Keratinocyte (primary cell): ENCODE results near the gene SARNP. TPM values are rescaled to one million over a fixed set of nuclear protein-coding genes. Genes with fewer than 3 reads are reported as not detected.
A peak's percentile ranks its signal among the peaks of the same experiment; 100 is the strongest.

Experiments used
- DNase-seq: peaks from one replicate; pipeline ENCODE4 v3.0.0-alpha.2; 2011; ENCODE audit warnings: low read depth, missing footprints, low spot score
- FAIRE-seq: peaks from 2 replicates; lab custom pipeline; 2011; peaks lifted over from hg19 to GRCh38; lab: Jason Lieb, UNC
- H2AFZ ChIP-seq: 2 replicates; pipeline ENCODE4 v1.6.0; 2012; ENCODE audit warnings: low read length, control low read depth, inconsistent platforms; ENCODE audit not compliant: control insufficient read depth
- H3K27ac ChIP-seq: 2 replicates; pipeline ENCODE4 v1.5.1; 2011; ENCODE audit warnings: low read length; ENCODE audit not compliant: control insufficient read depth, insufficient read depth
- H3K27me3 ChIP-seq: 3 replicates; pipeline ENCODE4 v1.6.0; 2011; ENCODE audit warnings: low read length; ENCODE audit not compliant: control insufficient read depth, insufficient read depth; ENCODE audit errors: extremely low read depth
- H3K36me3 ChIP-seq, 2 experiments: 2 replicates in 1 of 2; 3 replicates in 1 of 2; pipeline ENCODE4 v1.5.1; 2011; ENCODE audit warnings: low read length in 2 of 2, mild to moderate bottlenecking in 1 of 2; ENCODE audit not compliant: control insufficient read depth in 2 of 2, insufficient read depth in 2 of 2; ENCODE audit errors: extremely low read depth in 1 of 2
- H3K4me1 ChIP-seq: 3 replicates; pipeline ENCODE4 v1.5.1; 2011; ENCODE audit warnings: low read length; ENCODE audit not compliant: control insufficient read depth, insufficient read depth; ENCODE audit errors: extremely low read depth
- H3K4me2 ChIP-seq: 3 replicates; pipeline ENCODE4 v1.6.0; 2011; ENCODE audit warnings: low read depth, low read length; ENCODE audit not compliant: control insufficient read depth, insufficient read depth; ENCODE audit errors: extremely low read depth
- H3K4me3 ChIP-seq, 3 experiments: fragments of 200-600 bp in 1 of 3; sonication (generic) in 1 of 3; 2 replicates in 2 of 3; 3 replicates in 1 of 3; pipeline ENCODE4 v1.5.1; 2011 to 2016; ENCODE audit warnings: low read length in 3 of 3, mild to moderate bottlenecking in 3 of 3, control low read depth in 2 of 3, inconsistent platforms in 1 of 3, low read depth in 1 of 3, mixed read lengths in 1 of 3, mixed run types in 1 of 3, moderate library complexity in 1 of 3; ENCODE audit not compliant: control insufficient read depth in 2 of 3, insufficient read depth in 2 of 3; ENCODE audit errors: extremely low read depth in 1 of 3
- H3K79me2 ChIP-seq: 2 replicates; pipeline ENCODE4 v1.6.0; 2012; ENCODE audit warnings: low read length; ENCODE audit not compliant: control insufficient read depth, insufficient read depth
- H3K9ac ChIP-seq: 3 replicates; pipeline ENCODE4 v1.6.0; 2011; ENCODE audit warnings: low read length; ENCODE audit not compliant: control insufficient read depth, insufficient read depth; ENCODE audit errors: extremely low read depth
- H3K9me1 ChIP-seq: 3 replicates; pipeline ENCODE4 v1.6.0; 2011; ENCODE audit warnings: low read length; ENCODE audit not compliant: control insufficient read depth, insufficient read depth; ENCODE audit errors: extremely low read depth
- H3K9me3 ChIP-seq: 2 replicates; pipeline ENCODE4 v1.5.1; 2012; ENCODE audit warnings: low read depth, low read length; ENCODE audit not compliant: control insufficient read depth
- H4K20me1 ChIP-seq: 3 replicates; pipeline ENCODE4 v1.6.0; 2011; ENCODE audit warnings: low read length; ENCODE audit not compliant: control insufficient read depth, insufficient read depth; ENCODE audit errors: extremely low read depth
- CTCF ChIP-seq, 3 experiments: IDR thresholded peaks in 1 of 3; conservative IDR thresholded peaks in 1 of 3; optimal IDR thresholded peaks in 1 of 3; 2 replicates in 2 of 3; 3 replicates in 1 of 3; pipeline versions ENCODE3 to v1.5.1; 2011; ENCODE audit warnings: low read length in 3 of 3, mild to moderate bottlenecking in 3 of 3, moderate library complexity in 2 of 3, control low read depth in 1 of 3, inconsistent platforms in 1 of 3; ENCODE audit not compliant: insufficient read depth in 2 of 3; ENCODE audit errors: extremely low read depth in 1 of 3
- EZH2 ChIP-seq: IDR thresholded peaks from one replicate; pipeline ENCODE4 v1.6.1; 2012; ENCODE audit warnings: inconsistent platforms, mild to moderate bottlenecking, low read length, moderate library complexity
- dilution Hi-C: fragments of 300-500 bp; cut with MboI; formaldehyde crosslinking; loops from one replicate; pipeline ENCODE4 v1.7.0; 2020; ENCODE audit warnings: low sequenced_read_pairs; ENCODE audit not compliant: extremely low pct_ligation_motif_present
- polyA plus RNA-seq, 5 experiments: library from polyadenylated mRNA; depleted of rRNA in 3 of 5; stranded (reverse) in 3 of 5; stranded (forward) in 1 of 5; unstranded in 1 of 5; fragments of >200 nt; gene quantifications; 1 replicate in 1 of 5; 2 replicates in 3 of 5; 3 replicates in 1 of 5; pipeline versions ENCODE4 v1.2.1 to v1.2.3, GENCODE V29; 2011 to 2012; ENCODE audit warnings: missing spikeins in 2 of 5, low read depth in 1 of 5, low replicate concordance in 1 of 5

Gene SARNP
- polyA plus RNA-seq, 1 donor (not counting 4 experiments of a cell fraction or from before 2014, with no cell fraction given), result 168 TPM

GRCh38 chr12:55842681-55843429 lies 25.3 kb upstream of the SARNP start, which contains the start of gene MMP19:
Gene MMP19 (minus strand): TSS chr12:55842936. CDS start chr12:55842830, 106 bp downstream.
- H3K9me1 ChIP-seq, result no peaks in the 10 kb centered on the region
- no peaks in the 10 kb centered on the region for H3K9me3 ChIP-seq
- TF ChIP-seq CTCF (optimal IDR thresholded peaks at IDR 0.05 in 1 of 3, IDR thresholded peaks at IDR 0.05 in 1 of 3, conservative IDR thresholded peaks at IDR 0.05 in 1 of 3; ENCODE audit: extremely low read depth in 1 of 3, insufficient read depth in 2 of 3, low read length in 3 of 3) (no peak), EZH2 (no peak)
- H3K27ac ChIP-seq, result peak within 1 kb of the TSS; percentile 6
- dilution Hi-C loops, result no loop called here
- no peak for DNase-seq
- peaks cover 18% of the 10 kb centered on the region for H3K4me1 ChIP-seq
- H3K9ac ChIP-seq, result peak within 1 kb of the TSS; percentile 39
- peak within 1 kb of the TSS; percentile 71 for H3K4me2 ChIP-seq
- peak; percentile 66 for FAIRE-seq
- no peaks in the 10 kb centered on the region for H3K79me2 ChIP-seq
- peaks cover 0 to 2% of the 10 kb centered on the region in 2 experiments for H3K36me3 ChIP-seq
- H4K20me1 ChIP-seq, result no peaks in the 10 kb centered on the region
- peak within 1 kb of the TSS; percentile 26 to 58 (median 37) for H3K4me3 ChIP-seq
- H2AFZ ChIP-seq, result peak within 1 kb of the TSS; percentile 60
- no peaks in the 10 kb centered on the region for H3K27me3 ChIP-seq

GRCh38 chr12:55840581-55841351 lies 23.2 kb upstream of the SARNP start:
- Histone ChIP-seq H3K27ac (no peak overlapping the region), H3K79me2 (no peaks in the 10 kb centered on the region), H3K9me1 (no peaks in the 10 kb centered on the region), H3K4me1 (peaks cover 12% of the 10 kb centered on the region), H4K20me1 (no peaks in the 10 kb centered on the region), H3K36me3 (peaks cover 0 to 2% of the 10 kb centered on the region in 2 experiments), H3K4me3 (no peak overlapping the region), H2AFZ (no peak overlapping the region), H3K9me3 (no peaks in the 10 kb centered on the region), H3K4me2 (no peak overlapping the region), H3K9ac (no peak overlapping the region), H3K27me3 (no peaks in the 10 kb centered on the region)
- dilution Hi-C loops, result no loop called here
- FAIRE-seq (no peak), DNase-seq (no peak)
- no peak for TF ChIP-seq CTCF (optimal IDR thresholded peaks at IDR 0.05 in 1 of 3, IDR thresholded peaks at IDR 0.05 in 1 of 3, conservative IDR thresholded peaks at IDR 0.05 in 1 of 3; ENCODE audit: extremely low read depth in 1 of 3, insufficient read depth in 2 of 3, low read length in 3 of 3)
- TF ChIP-seq EZH2, result no peak
